Breast epithelium (tissue), 4 donors: ENCODE data around the gene SETD3. TPM values are rescaled to one million over a fixed set of nuclear protein-coding genes. Genes with fewer than 3 reads are reported as not detected.
A peak's percentile ranks its signal among the peaks of the same experiment; 100 is the strongest.

ENCODE experiments used
- DNase-seq, 2 donors: peaks; one replicate each; pipeline ENCODE4 v3.0.0-alpha.2; 2019; ENCODE audit warnings: low spot score in 2 of 2
- H3K27ac ChIP-seq, 2 donors: fragments of 200-600 bp; sonication (generic) in 1 of 2; one replicate each; pipeline ENCODE4 v1.5.1; 2016 to 2019; ENCODE audit warnings: mild to moderate bottlenecking in 1 of 2
- H3K27me3 ChIP-seq, 2 donors: fragments of 200-600 bp; sonication (generic) in 1 of 2; one replicate each; pipeline versions ENCODE4 v1.5.1 to v1.6.0; 2017 to 2019; ENCODE audit warnings: control low read depth in 1 of 2, mild to moderate bottlenecking in 1 of 2
- H3K36me3 ChIP-seq: fragments of 200-600 bp; one replicate; pipeline ENCODE4 v1.5.1; 2019
- H3K4me1 ChIP-seq, 2 donors: fragments of 200-600 bp; sonication (generic); one replicate each; pipeline ENCODE4 v1.5.1; 2016 to 2019; ENCODE audit warnings: control low read depth in 1 of 2
- H3K4me3 ChIP-seq, 3 donors: fragments of 200-600 bp; sonication (generic); 1 replicate in 2 of 3; 2 replicates in 1 of 3; pipeline ENCODE4 v1.5.1; 2016 to 2019; ENCODE audit warnings: mild to moderate bottlenecking in 3 of 3, moderate library complexity in 2 of 3
- H3K9me3 ChIP-seq, 2 donors: fragments of 200-600 bp; sonication (generic) in 1 of 2; one replicate each; pipeline ENCODE4 v1.5.1; 2016 to 2019; ENCODE audit warnings: control low read depth in 1 of 2
- POLR2A ChIP-seq: fragments of 450-650 bp; IDR thresholded peaks from one replicate; pipeline ENCODE4 v1.6.1; 2016; ENCODE audit warnings: antibody characterized with exemption, mild to moderate bottlenecking, moderate library complexity
- POLR2AphosphoS5 ChIP-seq, 3 donors: sonication (generic); formaldehyde crosslinking; IDR thresholded peaks; one replicate each; pipeline ENCODE4 v1.6.1; 2017; ENCODE audit warnings: antibody characterized with exemption in 3 of 3
- intact Hi-C: fragments of 100-400 bp; cut with DNase I; formaldehyde crosslinking; loops from one replicate; pipeline ENCODE4 v1.15.1; 2023; ENCODE audit warnings: low total_unique reads
- total RNA-seq, 3 donors: library from RNA; depleted of rRNA; stranded (reverse); fragments of >200 nt; gene quantifications; one replicate each; pipeline ENCODE4 v1.1.0, GENCODE V29; 2016
- TF ChIP-seq, protein P1 (sequence below), 3 donors: fragments of 450-650 bp; IDR thresholded peaks; one replicate each; pipeline ENCODE4 v1.5.1; 2016 to 2017; ENCODE audit warnings: antibody characterized with exemption in 3 of 3, mild to moderate bottlenecking in 3 of 3, moderate library complexity in 3 of 3

Gene SETD3
- total RNA-seq, 3 donors from 2014 or later, result 79.0 to 101 (median 89.9) TPM

DNA sequence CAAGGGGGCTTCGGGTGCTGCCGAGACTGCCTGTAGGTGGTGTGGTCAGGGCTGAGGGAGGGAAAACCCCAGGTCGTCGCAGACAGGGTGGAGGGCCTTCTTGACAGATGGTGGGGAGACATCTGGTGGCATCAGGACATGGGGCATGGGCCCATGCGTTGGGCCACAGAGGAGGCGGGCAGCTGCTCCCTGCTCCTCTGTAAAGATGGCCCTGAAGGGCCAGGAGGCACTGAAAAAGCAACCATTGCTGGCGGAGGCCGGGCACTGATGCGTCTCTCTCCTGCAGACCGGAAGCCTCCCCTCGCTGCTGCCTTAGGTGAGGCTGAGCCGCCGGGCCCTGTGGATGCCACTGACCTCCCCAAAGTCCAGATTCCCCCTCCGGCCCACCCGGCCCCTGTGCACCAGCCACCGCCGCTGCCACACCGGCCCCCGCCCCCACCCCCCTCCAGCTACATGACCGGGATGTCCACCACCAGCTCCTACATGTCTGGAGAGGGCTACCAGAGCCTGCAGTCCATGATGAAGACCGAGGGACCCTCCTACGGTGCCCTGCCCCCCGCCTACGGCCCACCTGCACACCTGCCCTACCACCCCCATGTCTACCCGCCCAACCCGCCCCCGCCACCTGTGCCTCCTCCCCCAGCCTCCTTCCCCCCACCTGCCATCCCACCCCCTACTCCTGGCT is 29.4 kb upstream of the SETD3 start:
- Histone ChIP-seq H3K36me3 (no peaks in the 10 kb centered on the region), H3K27ac (no peak overlapping the region), H3K4me1 (peaks cover 0 to 3% of the 10 kb centered on the region in 2 donors), H3K27me3 (no peaks in the 10 kb centered on the region), H3K9me3 (no peaks in the 10 kb centered on the region), H3K4me3 (no peak overlapping the region)
- intact Hi-C loops, result no loop called here
- TF ChIP-seq, protein P1, sequence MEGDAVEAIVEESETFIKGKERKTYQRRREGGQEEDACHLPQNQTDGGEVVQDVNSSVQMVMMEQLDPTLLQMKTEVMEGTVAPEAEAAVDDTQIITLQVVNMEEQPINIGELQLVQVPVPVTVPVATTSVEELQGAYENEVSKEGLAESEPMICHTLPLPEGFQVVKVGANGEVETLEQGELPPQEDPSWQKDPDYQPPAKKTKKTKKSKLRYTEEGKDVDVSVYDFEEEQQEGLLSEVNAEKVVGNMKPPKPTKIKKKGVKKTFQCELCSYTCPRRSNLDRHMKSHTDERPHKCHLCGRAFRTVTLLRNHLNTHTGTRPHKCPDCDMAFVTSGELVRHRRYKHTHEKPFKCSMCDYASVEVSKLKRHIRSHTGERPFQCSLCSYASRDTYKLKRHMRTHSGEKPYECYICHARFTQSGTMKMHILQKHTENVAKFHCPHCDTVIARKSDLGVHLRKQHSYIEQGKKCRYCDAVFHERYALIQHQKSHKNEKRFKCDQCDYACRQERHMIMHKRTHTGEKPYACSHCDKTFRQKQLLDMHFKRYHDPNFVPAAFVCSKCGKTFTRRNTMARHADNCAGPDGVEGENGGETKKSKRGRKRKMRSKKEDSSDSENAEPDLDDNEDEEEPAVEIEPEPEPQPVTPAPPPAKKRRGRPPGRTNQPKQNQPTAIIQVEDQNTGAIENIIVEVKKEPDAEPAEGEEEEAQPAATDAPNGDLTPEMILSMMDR (IDR thresholded peaks at IDR 0.05), result no peak
- TF ChIP-seq POLR2AphosphoS5 (IDR thresholded peaks at IDR 0.05), result no peak
- TF ChIP-seq POLR2A, result no peak
- DNase-seq, result no peak

DNA sequence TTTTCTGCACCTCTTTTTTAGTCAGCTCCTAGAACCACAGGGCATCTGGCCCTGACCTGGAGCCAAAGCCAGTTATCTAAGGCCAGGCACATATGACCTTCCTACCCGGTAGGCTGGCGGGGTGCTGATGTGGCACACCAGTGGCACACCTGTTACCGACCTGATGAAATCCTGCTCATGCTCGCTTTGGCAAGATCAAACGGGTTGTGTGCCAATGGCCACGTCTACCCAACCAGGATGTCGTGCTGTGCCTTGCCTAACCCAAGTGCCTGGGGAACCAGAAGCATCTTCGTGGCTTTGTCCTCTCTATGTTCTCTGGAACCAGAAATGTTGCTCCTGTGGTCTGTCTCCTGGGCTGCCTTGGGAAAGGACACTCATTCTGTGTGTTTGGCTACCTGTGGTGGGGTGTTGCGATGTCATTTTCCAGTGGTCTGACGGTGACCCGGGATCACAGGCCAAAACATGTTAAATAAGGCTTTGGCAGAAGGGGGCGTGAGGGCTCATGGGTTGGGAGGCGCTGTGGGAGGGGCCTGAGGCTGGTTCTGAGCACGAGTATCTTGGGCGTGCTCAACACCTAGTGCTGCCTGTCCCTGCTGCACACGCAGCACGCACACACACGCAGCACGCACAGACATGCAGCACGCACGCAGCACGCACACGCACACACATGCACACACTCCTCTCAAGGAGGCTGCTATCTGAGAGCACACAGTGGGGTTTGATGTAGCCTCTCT is 28.4 kb upstream of the SETD3 start:
- H3K9me3 ChIP-seq, result no peaks in the 10 kb centered on the region
- intact Hi-C loops, result no loop called here
- H3K4me1 ChIP-seq, result peaks cover 0 to 3% of the 10 kb centered on the region in 2 donors
- no peak overlapping the region for H3K4me3 ChIP-seq
- H3K27me3 ChIP-seq, result no peaks in the 10 kb centered on the region
- H3K36me3 ChIP-seq, result no peaks in the 10 kb centered on the region
- TF ChIP-seq POLR2A (no peak), POLR2AphosphoS5 (IDR thresholded peaks at IDR 0.05) (peak in 1 of 3 donors; percentile 15)
- peak overlapping the region in 1 of 2 donors; percentile 32 for H3K27ac ChIP-seq
- peak in 1 of 2 donors; percentile 50 for DNase-seq

DNA sequence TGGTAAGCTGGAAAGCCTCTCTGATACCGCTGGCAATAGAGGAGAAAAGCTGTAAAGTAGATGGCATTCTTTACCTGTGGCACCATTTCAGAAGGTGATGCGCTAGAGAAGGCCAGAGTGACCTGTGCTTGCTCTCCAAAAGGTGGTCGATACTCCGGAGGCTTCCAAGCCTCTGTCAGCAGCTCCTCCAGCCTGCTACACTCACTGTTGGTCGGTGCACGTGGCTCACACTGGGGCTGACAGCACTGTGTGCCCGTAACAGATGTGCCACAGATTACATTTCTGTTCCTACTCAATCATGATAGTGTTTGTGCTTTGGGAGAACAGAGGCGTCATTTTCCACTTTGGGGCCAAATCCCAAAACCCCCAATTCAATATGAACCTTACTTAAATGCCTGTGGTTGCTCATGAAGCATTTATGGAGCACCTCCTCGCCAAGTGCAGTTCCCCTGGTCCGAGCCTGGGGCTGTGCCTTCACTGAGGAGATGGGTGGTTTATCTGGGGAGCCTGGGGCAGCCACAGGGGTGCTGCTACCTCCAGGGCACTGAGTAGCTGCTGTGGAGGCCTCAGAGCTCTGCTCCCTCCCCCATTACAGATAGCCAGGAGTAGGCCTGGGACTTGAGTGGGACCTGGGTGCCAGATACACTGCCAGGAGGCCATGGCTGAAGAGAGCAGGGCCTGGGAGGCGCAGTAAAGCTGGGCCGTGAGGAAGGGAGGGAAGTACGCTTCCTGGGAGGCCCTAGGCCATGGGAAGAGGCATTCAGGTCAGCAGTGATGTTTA is 27.4 kb upstream of the SETD3 start:
- no peaks in the 10 kb centered on the region for H3K27me3 ChIP-seq
- TF ChIP-seq POLR2A (no peak), POLR2AphosphoS5 (IDR thresholded peaks at IDR 0.05) (no peak)
- TF ChIP-seq, protein P1 (IDR thresholded peaks at IDR 0.05), result no peak
- intact Hi-C loops, result no loop called here
- H3K4me1 ChIP-seq, result peaks cover 0 to 3% of the 10 kb centered on the region in 2 donors
- peak overlapping the region; percentile 21 for H3K27ac ChIP-seq
- peaks cover 2% of the 10 kb centered on the region for H3K36me3 ChIP-seq
- no peak overlapping the region for H3K4me3 ChIP-seq
- H3K9me3 ChIP-seq, result no peaks in the 10 kb centered on the region
- DNase-seq, result no peak

DNA sequence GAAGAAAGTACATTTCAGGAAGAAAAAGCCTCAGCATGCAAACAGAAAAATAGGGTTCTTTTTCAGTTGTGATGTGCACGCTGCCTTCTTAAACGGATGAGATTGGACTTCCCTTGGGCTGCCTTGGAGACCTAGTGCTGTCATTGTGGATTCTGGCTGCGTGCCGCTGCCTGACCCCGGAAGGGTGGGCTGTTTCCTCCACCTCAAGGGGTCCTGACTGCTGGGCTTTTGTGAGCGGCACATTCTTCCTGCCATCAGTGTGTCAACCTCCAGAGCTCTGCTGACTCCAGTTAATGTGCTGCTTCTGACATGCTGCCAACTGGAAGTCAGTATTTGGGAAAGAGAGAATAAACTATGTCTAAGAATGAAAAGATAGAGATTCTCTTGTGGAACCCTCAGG is 25.6 kb upstream of the SETD3 start:
- no peaks in the 10 kb centered on the region for H3K27me3 ChIP-seq
- TF ChIP-seq, protein P1 (IDR thresholded peaks at IDR 0.05), result no peak
- TF ChIP-seq POLR2A (no peak), POLR2AphosphoS5 (IDR thresholded peaks at IDR 0.05) (no peak)
- H3K9me3 ChIP-seq, result no peaks in the 10 kb centered on the region
- H3K4me1 ChIP-seq, result no peaks in the 10 kb centered on the region
- H3K27ac ChIP-seq, result no peak overlapping the region
- peaks cover 7% of the 10 kb centered on the region for H3K36me3 ChIP-seq
- intact Hi-C loops, result no loop called here
- DNase-seq, result no peak
- H3K4me3 ChIP-seq, result no peak overlapping the region

DNA sequence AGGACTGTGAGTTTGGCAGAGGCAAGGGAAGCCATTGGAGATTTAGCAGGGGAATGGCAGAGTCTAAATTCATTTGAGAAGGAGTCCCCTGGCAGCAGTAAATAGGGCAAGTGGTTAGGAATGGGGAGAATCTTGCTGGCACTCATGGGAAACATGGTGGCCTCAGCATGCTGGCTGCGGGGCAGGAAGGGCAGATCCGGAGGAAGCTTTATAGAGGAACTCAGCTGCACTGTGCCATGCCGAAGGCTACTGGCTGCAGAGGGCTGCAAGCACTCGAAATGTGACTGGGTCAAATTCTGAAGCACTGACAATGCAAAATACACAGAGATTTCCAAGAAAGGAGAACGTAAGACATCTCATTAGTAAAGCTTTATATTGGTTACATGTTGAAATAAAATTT is 24.4 kb upstream of the SETD3 start:
- TF ChIP-seq POLR2A (no peak), POLR2AphosphoS5 (IDR thresholded peaks at IDR 0.05) (no peak)
- TF ChIP-seq, protein P1 (IDR thresholded peaks at IDR 0.05), result no peak
- H3K36me3 ChIP-seq, result peaks cover 11% of the 10 kb centered on the region
- H3K4me1 ChIP-seq, result no peaks in the 10 kb centered on the region
- H3K9me3 ChIP-seq, result no peaks in the 10 kb centered on the region
- no peak overlapping the region for H3K27ac ChIP-seq
- DNase-seq, result no peak
- H3K27me3 ChIP-seq, result no peaks in the 10 kb centered on the region
- H3K4me3 ChIP-seq, result no peak overlapping the region
- intact Hi-C loops, result no loop called here
